GM19452 (cell line): ENCODE measurements around the gene PNMA8C.
"Not testable (repeated sequence)": the region's sequence is repeated elsewhere in the genome, so short reads cannot be mapped to it uniquely, and the experiment has no call there.

Experiments used
- ATAC-seq: cut with Tn5 transposase; IDR thresholded peaks from one replicate; pipeline ENCODE4 v1.9.1; 2021; ENCODE audit not compliant: unreplicated experiment

The PNMA8C gene

GRCh38 chr19:46447824-46448223, 19.1 kb upstream of the PNMA8C start:
- ATAC-seq = no peak

DNA sequence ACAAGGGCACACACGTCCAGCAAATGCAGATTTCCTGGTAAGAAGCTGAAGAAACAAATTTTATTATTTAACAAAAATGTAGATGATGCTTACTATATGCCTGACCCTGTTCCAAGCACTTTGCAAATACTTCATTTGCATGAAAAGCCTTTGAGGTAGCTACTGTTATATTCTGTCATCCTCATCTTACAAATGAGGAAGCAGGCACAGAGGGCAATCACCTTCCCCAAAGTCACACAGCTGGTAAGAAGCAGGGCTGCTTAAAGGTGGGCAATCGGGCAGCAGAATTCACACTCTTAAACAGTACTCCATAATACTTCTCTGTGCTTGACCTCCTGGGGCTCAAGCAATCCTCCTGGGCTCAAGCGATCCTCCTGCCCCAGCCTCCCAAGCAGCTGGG, 18.3 kb upstream of the PNMA8C start:
- ATAC-seq = no peak

DNA sequence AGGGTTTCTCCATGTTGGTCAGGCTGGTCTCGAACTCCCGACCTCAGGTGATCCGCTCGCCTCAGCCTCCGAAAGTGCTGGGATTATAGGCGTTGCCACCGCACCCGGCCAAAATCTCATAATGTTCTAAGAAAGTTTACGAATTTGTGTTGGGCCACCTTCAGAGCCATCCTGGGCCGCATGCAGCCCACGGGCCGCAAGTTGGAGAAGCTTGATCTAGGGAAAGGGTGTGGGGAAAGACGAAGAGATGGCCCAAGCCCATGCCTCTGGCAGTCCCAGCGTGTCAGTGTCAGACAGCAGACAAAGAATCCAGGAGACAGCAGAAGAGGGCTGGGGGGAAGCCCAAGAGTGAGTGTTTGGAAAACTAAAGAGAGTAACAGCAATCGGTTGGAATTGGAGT, 17.3 kb upstream of the PNMA8C start:
- ATAC-seq = no peak

DNA sequence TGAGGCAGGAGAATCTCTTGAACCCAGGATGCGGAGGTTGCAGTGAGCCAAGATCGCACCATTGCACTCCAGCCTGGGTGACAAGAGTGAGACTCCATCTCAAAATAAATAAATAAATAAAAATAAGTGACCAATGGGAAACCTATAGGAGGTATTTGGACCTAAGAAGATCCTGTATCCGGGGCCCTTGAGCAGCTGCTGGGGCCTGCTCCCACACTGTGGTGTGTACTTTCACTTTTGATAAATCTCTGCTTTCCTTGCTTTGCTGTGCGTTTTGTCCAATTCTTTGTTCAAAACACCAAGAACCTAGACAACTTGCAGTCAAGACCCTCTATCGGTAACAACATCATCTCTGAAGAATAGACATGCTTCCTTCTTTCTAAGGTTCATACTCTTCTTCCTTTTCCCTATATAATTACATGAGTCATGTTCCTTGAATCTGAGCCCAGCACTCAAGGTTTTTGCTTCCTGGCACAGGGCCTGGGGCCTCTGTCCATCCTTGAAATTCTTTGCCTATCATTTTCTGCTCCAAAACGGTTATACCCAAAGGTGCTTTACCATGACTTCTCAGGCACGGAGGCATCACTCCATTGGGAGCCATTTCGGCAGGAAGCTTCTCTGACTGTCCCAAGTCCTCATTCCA, 14.2 kb upstream of the PNMA8C start:
- ATAC-seq = no peak

DNA sequence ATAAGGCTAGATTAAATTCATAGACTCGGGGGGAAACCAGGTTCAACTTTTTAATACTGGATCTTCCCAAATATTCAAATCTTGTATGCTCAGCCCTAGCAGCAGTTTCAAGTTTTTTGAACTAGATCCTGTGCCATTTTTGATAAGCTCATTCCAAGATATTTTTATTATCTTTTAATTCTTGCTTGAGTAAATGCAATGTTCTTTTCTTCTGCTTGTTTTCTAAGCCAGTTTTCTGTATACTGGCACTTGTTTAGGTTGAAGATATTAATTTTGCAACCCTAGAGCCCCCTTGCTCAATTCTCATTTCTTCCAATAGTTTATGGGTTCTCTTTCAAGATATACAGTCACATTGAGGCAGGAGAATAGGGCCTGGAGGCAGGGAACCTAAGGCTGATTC, 13.1 kb upstream of the PNMA8C start:
- no peak for ATAC-seq

GRCh38 chr19:46435689-46436088, 7.0 kb upstream of the PNMA8C start:
- ATAC-seq = not testable (repeated sequence)

DNA sequence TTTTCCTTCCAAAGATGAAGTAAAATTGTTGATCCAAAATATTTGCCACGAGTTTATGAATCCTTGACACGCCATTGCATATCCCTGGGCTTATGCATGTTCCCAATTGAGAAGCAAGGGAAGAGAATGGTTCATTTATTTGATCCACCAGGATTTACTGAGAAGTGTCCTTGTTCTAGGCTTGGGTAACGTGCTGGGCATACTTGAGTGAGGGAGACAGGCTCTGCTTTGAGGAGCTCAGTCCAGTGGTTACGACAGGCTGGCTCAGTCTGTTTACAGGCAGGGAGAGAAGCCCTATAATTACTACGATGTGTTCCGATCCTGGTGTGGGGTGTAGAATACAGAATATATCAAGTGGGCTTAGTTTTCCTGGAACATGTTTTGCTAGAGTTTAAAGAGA, 6.3 kb upstream of the PNMA8C start:
- ATAC-seq = no peak

DNA sequence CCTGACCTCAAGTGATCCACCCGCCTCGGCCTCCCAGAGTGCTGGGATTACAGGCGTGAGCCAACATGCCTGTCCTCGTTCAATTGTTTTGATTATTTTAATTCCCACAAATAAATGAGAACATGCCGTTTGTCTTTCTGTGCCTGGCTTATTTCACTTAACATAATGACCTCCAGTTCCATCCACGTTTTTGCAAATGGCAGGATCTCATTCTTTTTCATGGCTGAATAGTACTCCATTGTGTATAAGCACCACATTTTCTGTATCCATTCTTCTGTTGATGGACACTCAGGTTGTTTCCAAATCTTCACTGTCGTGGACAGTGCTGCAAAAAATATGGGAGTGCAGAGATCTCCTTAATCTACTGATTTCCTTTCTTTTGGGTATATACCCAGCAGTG, 4.7 kb upstream of the PNMA8C start:
- ATAC-seq = not testable (repeated sequence)

DNA sequence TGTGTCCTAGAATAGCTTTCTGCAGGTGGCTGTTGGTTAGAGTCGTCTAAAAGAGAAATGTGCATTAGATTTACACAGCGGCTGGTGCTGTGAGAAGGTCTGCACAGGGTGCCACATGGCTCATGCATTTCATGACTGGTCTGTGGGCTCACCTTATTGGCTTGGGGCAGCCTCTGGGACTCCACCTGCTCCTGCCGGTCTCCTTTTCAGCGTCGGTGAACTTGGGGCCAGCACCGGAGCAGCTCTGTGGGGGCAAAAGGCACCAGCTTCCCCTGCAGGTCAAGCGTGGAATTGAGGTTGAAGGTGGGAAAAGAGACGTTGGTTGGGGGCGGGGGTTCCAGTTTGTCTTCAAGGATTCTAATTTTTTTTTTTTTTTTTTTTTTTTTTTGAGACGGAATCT, 3.1 kb upstream of the PNMA8C start:
- no peak for ATAC-seq

DNA sequence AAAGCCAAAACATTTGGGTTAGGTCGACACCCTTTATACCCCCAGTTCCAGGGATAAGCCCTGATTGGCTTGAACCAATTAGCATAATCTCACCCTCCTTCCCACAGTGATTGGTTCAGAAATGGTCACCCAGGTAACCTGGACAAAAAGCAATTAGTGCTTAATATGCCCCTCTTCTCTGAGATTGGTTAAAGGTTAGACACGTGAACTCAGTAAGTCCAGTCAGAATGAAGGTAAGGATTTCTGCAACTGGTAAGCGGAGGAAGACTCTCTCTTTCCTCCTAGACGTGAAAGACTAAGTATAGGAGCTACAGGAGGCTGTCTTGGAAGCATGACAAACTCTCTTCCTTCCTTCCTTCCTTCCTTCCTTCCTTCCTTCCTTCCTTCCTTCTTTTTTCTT, 1.3 kb upstream of the PNMA8C start:
- no peak for ATAC-seq

GRCh38 chr19:46427518-46428045, 1.2 kb downstream of the PNMA8C start:
- no peak for ATAC-seq

GRCh38 chr19:46426506-46427162, 2.1 kb downstream of the PNMA8C start:
- no peak for ATAC-seq

GRCh38 chr19:46426035-46426505, 2.7 kb downstream of the PNMA8C start:
- ATAC-seq = no peak

DNA sequence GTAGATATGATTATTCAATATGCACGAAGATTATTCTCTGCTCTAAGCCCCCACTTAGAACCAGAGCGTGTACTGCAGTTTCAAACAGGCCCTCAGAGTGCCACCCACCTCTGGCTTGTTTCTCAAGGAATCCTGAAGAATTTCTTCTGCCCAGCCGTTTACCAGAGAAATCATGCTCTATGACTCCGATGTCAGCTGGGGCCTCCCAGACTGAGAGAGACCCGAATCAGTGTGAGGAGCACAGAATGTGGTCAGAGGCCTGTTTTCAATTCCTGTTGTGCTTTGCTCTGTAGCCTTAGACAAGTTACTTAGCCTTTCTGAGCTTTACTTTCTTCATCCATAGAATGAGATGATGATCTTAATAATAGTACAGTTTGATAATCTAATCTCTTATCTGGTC, 5.5 kb downstream of the PNMA8C start:
- no peak for ATAC-seq

DNA sequence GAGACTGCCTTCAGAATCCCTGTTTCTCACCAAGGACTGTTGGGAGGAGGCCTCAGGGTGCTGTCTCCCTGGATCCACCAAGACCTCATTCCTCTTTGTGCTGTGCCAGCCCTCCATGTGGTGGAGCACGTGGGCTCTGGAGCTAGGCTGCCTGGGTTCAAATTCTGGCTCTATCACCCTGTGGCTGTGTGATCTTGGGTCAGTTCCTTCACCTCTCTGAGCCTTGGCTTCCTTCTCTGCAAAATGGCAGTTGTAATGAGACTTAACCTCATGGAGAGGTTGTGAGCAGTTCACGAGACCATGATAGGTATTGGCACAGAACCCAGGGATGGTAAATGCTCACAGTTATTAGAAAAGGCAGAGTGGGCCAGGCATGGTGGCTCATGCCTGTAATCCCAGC, 6.4 kb downstream of the PNMA8C start:
- no peak for ATAC-seq

DNA sequence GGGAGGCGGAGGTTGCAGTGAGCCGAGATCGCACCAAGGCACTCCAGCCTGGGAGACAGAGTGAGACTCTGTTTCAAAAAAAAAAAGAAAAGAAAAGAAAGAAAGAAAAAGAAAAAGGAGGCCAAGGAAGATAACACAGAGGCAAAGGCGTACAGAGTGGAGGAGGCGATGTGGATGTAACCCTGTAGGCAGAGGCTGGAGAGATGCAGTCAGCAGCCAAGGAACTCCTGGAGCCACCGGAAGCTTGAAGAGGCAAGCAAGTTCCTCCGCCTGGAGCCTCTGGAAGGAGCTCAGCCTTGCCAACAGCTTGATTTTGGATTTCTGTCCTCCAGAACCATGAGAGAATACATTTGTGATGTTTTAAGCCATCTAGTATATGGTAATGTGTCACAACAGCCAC, 8.7 kb downstream of the PNMA8C start:
- no peak for ATAC-seq

DNA sequence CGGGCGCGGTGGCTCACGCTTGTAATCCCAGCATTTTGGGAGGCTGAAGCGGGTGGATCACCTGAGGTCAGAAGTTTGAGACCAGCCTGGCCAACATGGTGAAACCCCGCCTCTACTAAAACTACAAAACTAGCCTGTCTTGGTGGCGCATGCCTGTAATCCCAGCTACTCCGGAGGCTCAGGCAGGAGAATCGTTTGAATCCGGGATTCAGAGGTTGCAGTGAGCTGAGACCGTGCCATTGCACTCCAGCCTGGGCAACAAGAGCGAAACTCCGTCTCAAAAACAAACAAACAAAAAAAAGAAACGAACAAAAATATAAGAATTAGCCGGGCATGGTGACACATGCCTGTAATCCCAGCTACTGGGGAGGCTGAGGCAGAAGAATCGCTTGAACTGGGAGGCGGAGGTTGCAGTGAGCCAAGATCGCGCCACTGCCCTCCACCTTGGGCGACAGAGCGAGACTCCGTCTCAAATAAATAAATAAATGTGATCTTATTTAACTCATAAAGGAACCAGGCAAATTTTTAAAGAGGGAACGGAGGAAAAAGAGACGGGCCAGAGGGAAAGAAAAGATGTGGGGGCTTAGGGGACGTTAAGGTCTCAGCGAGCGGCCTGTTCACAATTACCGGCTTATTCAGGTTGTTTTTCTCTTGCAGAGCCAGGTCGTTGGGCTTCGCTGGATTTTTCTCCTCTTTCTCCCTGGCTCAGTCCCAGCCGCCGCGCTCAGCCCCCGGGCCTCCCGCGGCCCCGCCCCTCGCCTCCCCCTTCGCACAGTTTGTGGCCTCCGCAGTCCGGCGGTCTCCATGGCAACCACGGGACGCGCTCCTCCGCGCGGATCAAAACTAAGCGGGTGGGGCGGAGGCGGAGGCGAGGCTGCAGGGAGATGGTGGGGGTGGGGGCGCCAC, 12.7 kb downstream of the PNMA8C start:
- ATAC-seq = not testable (repeated sequence)

DNA sequence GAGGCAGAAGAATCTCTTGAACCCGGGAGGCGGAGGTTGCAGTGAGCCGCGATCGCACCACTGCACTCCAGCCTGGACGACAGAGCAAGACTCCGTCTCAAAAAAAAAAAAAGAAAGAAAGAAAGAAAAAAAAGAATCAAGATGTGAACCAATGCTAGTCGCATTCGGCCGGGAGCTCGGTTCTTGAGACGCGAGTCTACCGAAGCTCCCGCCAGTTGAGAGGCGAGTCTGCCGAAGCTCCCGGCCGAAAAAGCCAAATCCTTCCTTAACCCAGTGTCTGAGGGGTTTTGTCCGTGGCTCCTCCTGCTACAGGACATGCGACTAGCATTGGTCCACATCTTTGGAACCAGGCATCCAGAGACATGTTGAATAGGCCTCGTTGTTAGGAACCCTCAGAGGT, 13.8 kb downstream of the PNMA8C start:
- not testable (repeated sequence) for ATAC-seq

DNA sequence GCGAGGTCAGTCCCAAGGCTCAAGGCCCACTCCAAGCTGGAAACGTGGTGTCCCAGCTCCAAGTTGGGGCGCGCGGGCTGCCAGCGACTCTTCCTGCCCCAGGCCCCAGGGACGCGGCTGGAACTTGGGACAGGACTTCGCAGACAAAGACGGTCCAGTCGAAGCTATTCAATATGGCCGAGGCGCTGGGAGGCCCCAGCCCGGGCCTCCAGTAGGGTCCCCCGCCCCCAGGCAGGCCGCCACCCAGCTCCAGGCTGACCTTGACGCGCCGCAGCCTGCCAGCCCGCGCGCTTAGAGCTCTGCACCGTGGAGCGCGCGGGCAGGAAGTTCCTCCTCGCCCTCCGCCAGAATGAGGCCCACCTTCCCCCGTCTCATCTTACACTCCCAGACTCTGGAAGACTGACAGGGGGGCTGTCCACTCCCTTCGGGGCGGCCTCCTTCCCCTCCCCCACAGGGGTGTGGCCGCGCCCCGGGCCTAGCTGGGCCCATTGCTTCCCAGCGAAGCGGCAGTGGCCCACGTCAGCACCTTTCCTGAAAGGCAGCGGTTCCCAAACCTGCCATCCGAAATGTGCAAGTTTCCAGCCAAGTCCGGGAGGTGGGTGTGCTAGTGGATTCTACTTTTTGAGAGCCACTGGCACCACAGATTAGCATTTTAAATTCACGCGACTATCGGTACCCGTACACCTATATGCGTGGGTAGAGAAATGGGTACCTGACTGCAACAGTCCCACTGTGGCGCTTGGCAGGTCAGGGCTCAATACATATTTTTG, 15.3 kb downstream of the PNMA8C start, which contains the start of gene CCDC8:
CCDC8 (minus strand) TSS at position 303 of the 770 bp plus-strand sequence. CDS start 754 bp downstream, outside the sequence.
- ATAC-seq = no peak

- ATAC-seq = no peak
Observed at GRCh38 chr19:46412650-46413261, 16.0 kb downstream of the PNMA8C start.
